Activated T-cell treated with anti-CD3 and anti-CD28 coated beads, Interleukin-2, amount 50 U/mL, for 72 hours (primary cell): ENCODE data around the gene CFAP77. TPM values are rescaled to one million over a fixed set of nuclear protein-coding genes. Genes with fewer than 3 reads are reported as not detected.

Experiments
- ATAC-seq, 2 donors: fragments of 150-1000 bp; cut with Tn5 transposase; replicated peaks in 1 of 2; 2 replicates each; pipeline ENCODE4 v1.10.0; 2021; ENCODE audit warnings: moderate library complexity in 2 of 2, mild to moderate bottlenecking in 1 of 2
- DNase-seq, 2 donors: peaks; one replicate each; pipeline ENCODE4 v3.0.0; 2021 to 2022; ENCODE audit warnings: mixed read lengths in 1 of 2
- H3K27ac Mint-ChIP-seq: one replicate; pipeline ENCODE4 v1.8.0; 2022; ENCODE audit warnings: mild to moderate bottlenecking, moderate library complexity, mixed read lengths
- H3K27me3 Mint-ChIP-seq: one replicate; pipeline ENCODE4 v1.8.0; 2022; ENCODE audit warnings: low read depth, mixed read lengths
- H3K36me3 Mint-ChIP-seq, 2 donors: one replicate each; pipeline ENCODE4 v1.8.0; 2022; ENCODE audit warnings: mixed read lengths in 2 of 2, mild to moderate bottlenecking in 1 of 2; ENCODE audit not compliant: insufficient read depth in 2 of 2
- H3K4me1 Mint-ChIP-seq: one replicate; pipeline ENCODE4 v1.8.0; 2022; ENCODE audit warnings: low read depth, mixed read lengths
- H3K4me3 Mint-ChIP-seq, 2 donors: one replicate each; pipeline ENCODE4 v1.8.0; 2022; ENCODE audit warnings: mild to moderate bottlenecking in 2 of 2, mixed read lengths in 2 of 2, moderate library complexity in 2 of 2
- H3K9me3 Mint-ChIP-seq, 2 donors: one replicate each; pipeline ENCODE4 v1.8.0; 2022; ENCODE audit warnings: mixed read lengths in 2 of 2
- total RNA-seq, 2 donors: library from RNA; stranded (reverse); gene quantifications; one replicate each; pipeline ENCODE4 v1.2.3, GENCODE V29; 2022

The CFAP77 gene
- total RNA-seq, 2 donors from 2014 or later: not detected

- Mint-ChIP-seq H3K4me3 (no peak overlapping the region), H3K36me3 (no peaks in the 10 kb centered on the region), H3K9me3 (no peaks in the 10 kb centered on the region), H3K27me3 (peaks cover 74% of the 10 kb centered on the region), H3K4me1 (peaks cover 23% of the 10 kb centered on the region), H3K27ac (no peak overlapping the region)
- DNase-seq (no peak), ATAC-seq (no peak)
These were observed 3.9 kb downstream of the CFAP77 start for GRCh38 chr9:132413926-132414325.

GRCh38 chr9:132414731-132415130 is 4.7 kb downstream of the CFAP77 start:
- Mint-ChIP-seq H3K4me1 (peaks cover 23% of the 10 kb centered on the region), H3K4me3 (no peak overlapping the region)

GRCh38 chr9:132415181-132415580 is 5.2 kb downstream of the CFAP77 start:
- H3K36me3 Mint-ChIP-seq: no peaks in the 10 kb centered on the region
- DNase-seq (no peak), ATAC-seq (no peak)
- H3K4me1 Mint-ChIP-seq: peaks cover 23% of the 10 kb centered on the region
- no peaks in the 10 kb centered on the region for H3K9me3 Mint-ChIP-seq
- no peak overlapping the region for H3K4me3 Mint-ChIP-seq
- no peak overlapping the region for H3K27ac Mint-ChIP-seq
- H3K27me3 Mint-ChIP-seq: peaks cover 85% of the 10 kb centered on the region

More at GRCh38 chr9:132414731-132415130, 4.7 kb downstream of the CFAP77 start:
- no peak for DNase-seq
- Mint-ChIP-seq H3K27ac (no peak overlapping the region), H3K9me3 (no peaks in the 10 kb centered on the region), H3K36me3 (no peaks in the 10 kb centered on the region), H3K27me3 (peaks cover 82% of the 10 kb centered on the region)
- no peak for ATAC-seq

GRCh38 chr9:132418726-132419363 is 8.8 kb downstream of the CFAP77 start:
- DNase-seq: no peak
- H3K4me3 Mint-ChIP-seq: no peak overlapping the region
- no peak for ATAC-seq
- H3K9me3 Mint-ChIP-seq: no peaks in the 10 kb centered on the region
- no peaks in the 10 kb centered on the region for H3K4me1 Mint-ChIP-seq
- H3K27ac Mint-ChIP-seq: no peak overlapping the region
- H3K36me3 Mint-ChIP-seq: no peaks in the 10 kb centered on the region
- peaks cover 72% of the 10 kb centered on the region for H3K27me3 Mint-ChIP-seq

GRCh38 chr9:132422574-132422973 is 12.6 kb downstream of the CFAP77 start:
- H3K36me3 Mint-ChIP-seq: no peaks in the 10 kb centered on the region
- DNase-seq: no peak
- H3K4me1 Mint-ChIP-seq: no peaks in the 10 kb centered on the region
- no peak overlapping the region for H3K27ac Mint-ChIP-seq
- no peak overlapping the region for H3K4me3 Mint-ChIP-seq
- no peak for ATAC-seq
- no peaks in the 10 kb centered on the region for H3K9me3 Mint-ChIP-seq
- peaks cover 69% of the 10 kb centered on the region for H3K27me3 Mint-ChIP-seq

GRCh38 chr9:132423503-132423902 is 13.5 kb downstream of the CFAP77 start:
- no peaks in the 10 kb centered on the region for H3K4me1 Mint-ChIP-seq
- H3K27ac Mint-ChIP-seq: no peak overlapping the region
- H3K4me3 Mint-ChIP-seq: no peak overlapping the region
- H3K9me3 Mint-ChIP-seq: no peaks in the 10 kb centered on the region
- no peaks in the 10 kb centered on the region for H3K36me3 Mint-ChIP-seq
- H3K27me3 Mint-ChIP-seq: peaks cover 60% of the 10 kb centered on the region
- no peak for ATAC-seq
- DNase-seq: no peak

GRCh38 chr9:132424857-132425674 is 15.1 kb downstream of the CFAP77 start:
- Mint-ChIP-seq H3K4me1 (no peaks in the 10 kb centered on the region), H3K27ac (no peak overlapping the region), H3K36me3 (no peaks in the 10 kb centered on the region), H3K27me3 (peaks cover 53% of the 10 kb centered on the region), H3K9me3 (no peaks in the 10 kb centered on the region), H3K4me3 (no peak overlapping the region)
- DNase-seq (no peak), ATAC-seq (no peak)

GRCh38 chr9:132425675-132426062 is 15.7 kb downstream of the CFAP77 start:
- no peak overlapping the region for H3K27ac Mint-ChIP-seq
- no peaks in the 10 kb centered on the region for H3K36me3 Mint-ChIP-seq
- no peak for ATAC-seq
- no peaks in the 10 kb centered on the region for H3K4me1 Mint-ChIP-seq
- H3K4me3 Mint-ChIP-seq: no peak overlapping the region
- DNase-seq: no peak
- H3K27me3 Mint-ChIP-seq: peaks cover 59% of the 10 kb centered on the region
- H3K9me3 Mint-ChIP-seq: no peaks in the 10 kb centered on the region

- Mint-ChIP-seq H3K27ac (no peak overlapping the region), H3K27me3 (peaks cover 70% of the 10 kb centered on the region), H3K36me3 (no peaks in the 10 kb centered on the region), H3K4me3 (no peak overlapping the region), H3K9me3 (no peaks in the 10 kb centered on the region), H3K4me1 (no peaks in the 10 kb centered on the region)
- no peak for ATAC-seq
- no peak for DNase-seq
These were observed 16.8 kb downstream of the CFAP77 start for GRCh38 chr9:132426639-132427414.

- Mint-ChIP-seq H3K9me3 (no peaks in the 10 kb centered on the region), H3K27me3 (peaks cover 61% of the 10 kb centered on the region), H3K27ac (no peak overlapping the region), H3K4me3 (no peak overlapping the region), H3K4me1 (no peaks in the 10 kb centered on the region), H3K36me3 (no peaks in the 10 kb centered on the region)
- ATAC-seq (no peak), DNase-seq (no peak)
These were observed 21.0 kb downstream of the CFAP77 start for GRCh38 chr9:132430998-132431397.

GRCh38 chr9:132434881-132435280 is 24.9 kb downstream of the CFAP77 start:
- DNase-seq (no peak), ATAC-seq (no peak)
- no peaks in the 10 kb centered on the region for H3K4me1 Mint-ChIP-seq
- no peak overlapping the region for H3K4me3 Mint-ChIP-seq
- H3K27ac Mint-ChIP-seq: no peak overlapping the region
- no peaks in the 10 kb centered on the region for H3K36me3 Mint-ChIP-seq
- peaks cover 56% of the 10 kb centered on the region for H3K27me3 Mint-ChIP-seq
- H3K9me3 Mint-ChIP-seq: no peaks in the 10 kb centered on the region

GRCh38 chr9:132439153-132439552 is 29.1 kb downstream of the CFAP77 start:
- no peak overlapping the region for H3K4me3 Mint-ChIP-seq
- H3K27me3 Mint-ChIP-seq: peaks cover 64% of the 10 kb centered on the region
- no peaks in the 10 kb centered on the region for H3K4me1 Mint-ChIP-seq
- no peaks in the 10 kb centered on the region for H3K9me3 Mint-ChIP-seq
- DNase-seq (no peak), ATAC-seq (no peak)
- no peak overlapping the region for H3K27ac Mint-ChIP-seq
- H3K36me3 Mint-ChIP-seq: no peaks in the 10 kb centered on the region

GRCh38 chr9:132440735-132441134 is 30.7 kb downstream of the CFAP77 start:
- DNase-seq: no peak
- no peaks in the 10 kb centered on the region for H3K9me3 Mint-ChIP-seq
- H3K4me1 Mint-ChIP-seq: no peaks in the 10 kb centered on the region
- H3K4me3 Mint-ChIP-seq: no peak overlapping the region
- H3K36me3 Mint-ChIP-seq: no peaks in the 10 kb centered on the region
- peaks cover 60% of the 10 kb centered on the region for H3K27me3 Mint-ChIP-seq
- H3K27ac Mint-ChIP-seq: no peak overlapping the region
- ATAC-seq: no peak
